Cardiac fibroblast (primary cell): ENCODE data around the gene CNTLN.

Experiments used
- DNase-seq, 2 donors: peaks; one replicate each; pipeline versions ENCODE4 v3.0.0 to v3.0.0-alpha.2; 2010; ENCODE audit warnings: low read depth in 2 of 2
- H3K4me3 ChIP-seq, 2 donors: replicated peaks in 1 of 2; 1 replicate in 1 of 2; 2 replicates in 1 of 2; pipeline ENCODE4 v1.5.1; 2011; ENCODE audit warnings: low read depth in 2 of 2, low read length in 2 of 2, mild to moderate bottlenecking in 2 of 2, moderate library complexity in 1 of 2
- CTCF ChIP-seq: IDR thresholded peaks from one replicate; pipeline ENCODE4 v1.5.1; 2011; ENCODE audit warnings: low read depth, mild to moderate bottlenecking, low read length, inconsistent platforms

The CNTLN gene

GRCh38 chr9:17491780-17492179 is 356.9 kb downstream of the CNTLN start:
- DNase-seq: no peak
- no peak for TF ChIP-seq CTCF
- H3K4me3 ChIP-seq: no peak overlapping the region

- no peak for DNase-seq
- TF ChIP-seq CTCF: no peak
- no peak overlapping the region for H3K4me3 ChIP-seq
These were observed 368.4 kb downstream of the CNTLN start for GRCh38 chr9:17503196-17503595.

- TF ChIP-seq CTCF: no peak
- DNase-seq: no peak
- H3K4me3 ChIP-seq: no peak overlapping the region
These were observed 374.3 kb downstream of the CNTLN start for GRCh38 chr9:17509151-17509550.

GRCh38 chr9:17509701-17510100 is 374.9 kb downstream of the CNTLN start:
- no peak overlapping the region for H3K4me3 ChIP-seq
- DNase-seq: peak in 1 of 2 donors; percentile 18
- TF ChIP-seq CTCF: no peak

- DNase-seq: peak; percentile 10
- H3K4me3 ChIP-seq: no peak overlapping the region
- TF ChIP-seq CTCF: no peak
These were observed 384.9 kb downstream of the CNTLN start for GRCh38 chr9:17519761-17520160.

GRCh38 chr9:17520268-17521064 is 385.6 kb downstream of the CNTLN start:
- DNase-seq: no peak
- no peak overlapping the region for H3K4me3 ChIP-seq
- TF ChIP-seq CTCF: no peak
